Skin of body (tissue), 2 donors: Measurements from ENCODE around the gene ACTR1A. TPM values are rescaled to one million over a fixed set of nuclear protein-coding genes. Genes with fewer than 3 reads are reported as not detected.

Source experiments
- DNase-seq: peaks from one replicate; lab custom pipeline; 2025; lab: John Stamatoyannopoulos, UW
- total RNA-seq: library from RNA; depleted of rRNA; stranded (reverse); fragments of >200 nt; gene quantifications from one replicate; pipeline ENCODE4 v1.2.3, GENCODE V29; 2014

Gene ACTR1A
- total RNA-seq, 1 donor from 2014 or later, result 49.9 TPM

GRCh38 chr10:102485093-102485784, 17.3 kb downstream of the ACTR1A start:
- no peak for DNase-seq

- no peak for DNase-seq
Observed at GRCh38 chr10:102484021-102484420, 18.5 kb downstream of the ACTR1A start.

- no peak for DNase-seq
Observed at GRCh38 chr10:102480396-102480795, 22.1 kb downstream of the ACTR1A start.

GRCh38 chr10:102479651-102480050, 22.9 kb downstream of the ACTR1A start:
- no peak for DNase-seq

GRCh38 chr10:102476466-102477141, 25.9 kb downstream of the ACTR1A start:
- DNase-seq, result no peak

- no peak for DNase-seq
Observed at GRCh38 chr10:102475451-102476040, 27.0 kb downstream of the ACTR1A start.

- no peak for DNase-seq
Observed at GRCh38 chr10:102473445-102474331, 28.8 kb downstream of the ACTR1A start.

GRCh38 chr10:102470579-102471546, 31.6 kb downstream of the ACTR1A start:
- no peak for DNase-seq

- no peak for DNase-seq
Observed at GRCh38 chr10:102468683-102469082, 33.8 kb downstream of the ACTR1A start.

- DNase-seq, result no peak
Observed at GRCh38 chr10:102467971-102468438, 34.5 kb downstream of the ACTR1A start.

GRCh38 chr10:102467318-102467717, 35.2 kb downstream of the ACTR1A start:
- no peak for DNase-seq

GRCh38 chr10:102465466-102465865, 37.0 kb downstream of the ACTR1A start:
- DNase-seq, result no peak

GRCh38 chr10:102463983-102464382, 38.5 kb downstream of the ACTR1A start:
- DNase-seq, result no peak

- DNase-seq, result no peak
Observed at GRCh38 chr10:102462512-102463054, 39.9 kb downstream of the ACTR1A start.

GRCh38 chr10:102461187-102462054, 41.1 kb downstream of the ACTR1A start:
- DNase-seq, result peak; percentile 30

GRCh38 chr10:102460836-102461186, 41.7 kb downstream of the ACTR1A start:
- no peak for DNase-seq

- DNase-seq, result no peak
Observed at GRCh38 chr10:102458656-102459055, 43.9 kb downstream of the ACTR1A start.

- no peak for DNase-seq
Observed at GRCh38 chr10:102457591-102458150, 44.8 kb downstream of the ACTR1A start.
